Heart left ventricle (tissue), 16 donors: ENCODE measurements around the gene IFITM2. TPM values are rescaled to one million over a fixed set of nuclear protein-coding genes. Genes with fewer than 3 reads are reported as not detected.
A peak's percentile ranks its signal among the peaks of the same experiment; 100 is the strongest.

Source experiments
- ATAC-seq, 4 donors: fragments of 200-7000 bp; cut with Tn5 transposase; one replicate each; pipeline ENCODE4 v1.9.1; 2020 to 2022; ENCODE audit warnings: moderate library complexity in 4 of 4, mild to moderate bottlenecking in 3 of 4, moderate number of reproducible peaks in 1 of 4
- DNase-seq, 5 donors: peaks; one replicate each; pipeline ENCODE4 v3.0.0-alpha.2; 2020
- H3K27ac ChIP-seq, 12 donors: fragments of 200-600 bp; sonication (generic) in 4 of 12; one replicate each; pipeline versions ENCODE4 v1.5.0 to v1.8.0; 2016 to 2022; ENCODE audit warnings: mild to moderate bottlenecking in 2 of 12
- H3K27me3 ChIP-seq, 9 donors: fragments of 200-600 bp; sonication (generic) in 2 of 9; one replicate each; pipeline versions ENCODE4 v1.5.1 to v1.8.0; 2016 to 2022; ENCODE audit warnings: mild to moderate bottlenecking in 3 of 9
- H3K36me3 ChIP-seq, 9 donors: fragments of 200-600 bp; sonication (generic) in 2 of 9; one replicate each; pipeline versions ENCODE4 v1.5.0 to v1.8.0; 2018 to 2022; ENCODE audit warnings: mild to moderate bottlenecking in 2 of 9
- H3K4me1 ChIP-seq, 12 donors: fragments of 200-600 bp; sonication (generic) in 4 of 12; one replicate each; pipeline versions ENCODE4 v1.5.0 to v1.8.0; 2016 to 2022; ENCODE audit warnings: mild to moderate bottlenecking in 3 of 12
- H3K4me3 ChIP-seq, 12 donors: fragments of 200-600 bp; sonication (generic) in 4 of 12; one replicate each; pipeline versions ENCODE4 v1.5.0 to v1.8.0; 2017 to 2022; ENCODE audit warnings: mild to moderate bottlenecking in 9 of 12, moderate library complexity in 4 of 12
- H3K9me3 ChIP-seq, 12 donors: fragments of 200-600 bp; sonication (generic) in 4 of 12; one replicate each; pipeline versions ENCODE4 v1.5.0 to v1.8.0; 2016 to 2022; ENCODE audit warnings: mild to moderate bottlenecking in 1 of 12
- CTCF ChIP-seq, 12 donors: fragments of 200-600 bp; sonication (generic) in 4 of 12; IDR thresholded peaks; one replicate each; pipeline versions ENCODE4 v1.5.0 to v1.8.0; 2018 to 2022; ENCODE audit warnings: antibody characterized with exemption in 12 of 12, mild to moderate bottlenecking in 5 of 12
- POLR2A ChIP-seq, 2 donors: fragments of 450-650 bp; IDR thresholded peaks; one replicate each; pipeline ENCODE4 v1.6.1; 2017; ENCODE audit warnings: antibody characterized with exemption in 2 of 2, mild to moderate bottlenecking in 2 of 2, moderate library complexity in 2 of 2
- WGBS, 4 donors: extraction: QIAGEN DNeasy Blood & Tissue Kit in 2 of 4; methylation state at CpG; one replicate each; pipeline versions ENCODE4 v1.1.5 to v1.1.7; 2013 to 2018; 5-methylcytosine and 5-hydroxymethylcytosine counted together
- intact Hi-C, 10 donors: fragments of 100-400 bp; cut with DNase I; formaldehyde crosslinking; loops; one replicate each; pipeline versions ENCODE4 v1.11.1 to v1.14.2; 2022
- polyA plus RNA-seq, 2 donors: library from polyadenylated mRNA; stranded (reverse); fragments of 200-250 nt; gene quantifications; one replicate each; pipeline ENCODE4 v1.2.3, GENCODE V29; 2013
- total RNA-seq, 9 donors: library from RNA; depleted of rRNA in 2 of 9; stranded (reverse); fragments of >200 nt in 2 of 9; fragmentation: NEBNext Ultra II Directional in 3 of 9; extraction: Animal tissue kit (Norgen Biotek cat#: 25700) in 3 of 9; gene quantifications; one replicate each; pipeline versions ENCODE4 v1.1.0 to v1.2.4, GENCODE V29; 2016 to 2023
- donor health status: ischemic (EF 13 %, LVEDD 7.1; RV severe dilation, severe dysfunction).
- donor health status: healthy with polysubstance abuse.
- donor health status: DM: no; HTN: yes; CAD: no.
- donor health status: DM: no; HTN: no; CAD: no.
- donor health status: ischemic (EF 25% LVEDD 6.9; RV normal size, moderate dysfunction).
- donor health status: ischemic (EF 25% LVEDD 5.7; RV mildly dilated, moderate dysfunction).
- donor health status: healthy.
- donor health status: DM: yes; HTN: yes; CAD: no.
- donor health status: ischemic (EF 35%, LVEDD 5.7; RV mildly dilated, moderate dysfunction).
- donor health status: nonischemic (EF 11% LVEDD 7.7; RV severe dilation, severe dysfunction).
- donor health status: DM: yes; HTN: yes; CAD: no.
- donor health status: PGD.
- donor health status: ischemic (EF 29% LVEDD 5.4; RV normal size, mild dysfunction).
- donor health status: nonischemic (EF 23%, LVEDD 6.1; RV moderate dilation, normal function).

Gene IFITM2
- total and polyA plus RNA-seq, 11 donors = 116 to 501 (median 154) TPM

- no peaks in the 10 kb centered on the region for H3K36me3 ChIP-seq
- ATAC-seq (peak in 3 of 4 donors; percentile 6 to 50 (median 21)), DNase-seq (peak in 1 of 5 donors; percentile 61)
- intact Hi-C loops = loop anchor here in 3 of 10 donors (2.0 kb wide), 2 partner anchors 27 to 29 kb away; no protein-coding TSS in a partner anchor
- H3K4me1 ChIP-seq = peaks cover 3 to 72% (median 34%) of the 10 kb centered on the region in 12 donors
- H3K4me3 ChIP-seq = peak overlapping the region in 6 of 12 donors; percentile 5 to 30 (median 24)
- peak overlapping the region; percentile 89 to 99 (median 94) for H3K27ac ChIP-seq
- H3K9me3 ChIP-seq = no peaks in the 10 kb centered on the region
- WGBS, 4 donors = 65 to 78% (median 76%) methylated on average over 29 to 30 of the region's 30 CpGs
- H3K27me3 ChIP-seq = no peaks in the 10 kb centered on the region
- no peak for TF ChIP-seq CTCF (IDR thresholded peaks at IDR 0.05)
- TF ChIP-seq POLR2A (IDR thresholded peaks at IDR 0.05) = no peak
These were observed 18.4 kb downstream of the IFITM2 start for GRCh38 chr11:325796-326591.

- Histone ChIP-seq H3K36me3 (no peaks in the 10 kb centered on the region), H3K27ac (peak overlapping the region; percentile 89 to 99 (median 94)), H3K4me3 (peak overlapping the region in 6 of 12 donors; percentile 5 to 30 (median 24)), H3K4me1 (peaks cover 3 to 76% (median 34%) of the 10 kb centered on the region in 12 donors), H3K27me3 (no peaks in the 10 kb centered on the region), H3K9me3 (no peaks in the 10 kb centered on the region)
- TF ChIP-seq CTCF (IDR thresholded peaks at IDR 0.05) (no peak), POLR2A (IDR thresholded peaks at IDR 0.05) (no peak)
- DNase-seq (no peak), ATAC-seq (no peak)
- intact Hi-C loops = loop anchor here in 2 of 10 donors (2.0 kb wide), 2 partner anchors 26 to 28 kb away; no protein-coding TSS in a partner anchor
- 56 to 72% (median 62%) methylated on average over 3 to 6 of the region's 6 CpGs for WGBS, 4 donors
These were observed 18.9 kb downstream of the IFITM2 start for GRCh38 chr11:326592-326841.

- Histone ChIP-seq H3K4me3 (peak overlapping the region in 9 of 12 donors; percentile 4 to 31 (median 27)), H3K4me1 (peaks cover 3 to 76% (median 34%) of the 10 kb centered on the region in 12 donors), H3K27me3 (no peaks in the 10 kb centered on the region), H3K27ac (peak overlapping the region; percentile 89 to 99 (median 94)), H3K36me3 (no peaks in the 10 kb centered on the region), H3K9me3 (no peaks in the 10 kb centered on the region)
- WGBS, 4 donors = 22 to 36% (median 29%) methylated on average over 7 to 19 of the region's 19 CpGs
- DNase-seq (peak; percentile 89 to 92 (median 90)), ATAC-seq (peak; percentile 84 to 95 (median 90))
- peak in 1 of 12 donors; percentile 4 for TF ChIP-seq CTCF (IDR thresholded peaks at IDR 0.05)
- TF ChIP-seq POLR2A (IDR thresholded peaks at IDR 0.05) = peak in 1 of 2 donors; percentile 33
- intact Hi-C loops = loop anchor here in 2 of 10 donors (2.0 kb wide), 2 partner anchors 26 to 28 kb away; no protein-coding TSS in a partner anchor
These were observed 19.4 kb downstream of the IFITM2 start for GRCh38 chr11:326842-327580.

- peaks cover 3 to 76% (median 34%) of the 10 kb centered on the region in 12 donors for H3K4me1 ChIP-seq
- WGBS, 4 donors = 94 to 99% (median 97%) methylated on average over 3 of the region's 3 CpGs
These were observed 19.9 kb downstream of the IFITM2 start for GRCh38 chr11:327581-327923.

More at GRCh38 chr11:327581-327923, 19.9 kb downstream of the IFITM2 start:
- DNase-seq (no peak), ATAC-seq (no peak)
- TF ChIP-seq CTCF (IDR thresholded peaks at IDR 0.05) = no peak
- TF ChIP-seq POLR2A (IDR thresholded peaks at IDR 0.05) = no peak
- intact Hi-C loops = loop anchor here in 2 of 10 donors (2.0 kb wide), 2 partner anchors 25 to 27 kb away; no protein-coding TSS in a partner anchor
- H3K4me3 ChIP-seq = peak overlapping the region in 6 of 12 donors; percentile 4 to 31 (median 28)
- no peaks in the 10 kb centered on the region for H3K27me3 ChIP-seq
- H3K36me3 ChIP-seq = no peaks in the 10 kb centered on the region
- no peaks in the 10 kb centered on the region for H3K9me3 ChIP-seq
- H3K27ac ChIP-seq = peak overlapping the region; percentile 89 to 99 (median 94)
